H9 (cell line): ENCODE results near the gene PLEKHG5. TPM values are rescaled to one million over a fixed set of nuclear protein-coding genes. Genes with fewer than 3 reads are reported as not detected.

Source experiments
- DNase-seq: peaks from one replicate; pipeline ENCODE4 v3.0.0-alpha.2; 2017
- H2AFZ ChIP-seq: one replicate; pipeline ENCODE4 v1.6.1; 2013; ENCODE audit warnings: mild to moderate bottlenecking, low read length, control low read depth, moderate library complexity
- H2AK5ac ChIP-seq: 2 replicates; pipeline ENCODE4 v1.6.1; 2013; ENCODE audit warnings: low read length, control low read depth, mixed read lengths; ENCODE audit not compliant: insufficient read length
- H2BK120ac ChIP-seq: one replicate; pipeline ENCODE4 v1.6.1; 2013; ENCODE audit warnings: low read depth, mild to moderate bottlenecking, low read length, control low read depth, inconsistent platforms; ENCODE audit not compliant: poor library complexity, severe bottlenecking
- H2BK12ac ChIP-seq: 2 replicates; pipeline ENCODE4 v1.6.1; 2013; ENCODE audit warnings: low read length, control low read depth, mixed read lengths, low read depth; ENCODE audit not compliant: insufficient read length
- H2BK15ac ChIP-seq: 2 replicates; pipeline ENCODE4 v1.6.1; 2013; ENCODE audit warnings: low read depth, low read length, control low read depth
- H2BK20ac ChIP-seq: one replicate; pipeline ENCODE4 v1.6.1; 2013; ENCODE audit warnings: low read depth, mild to moderate bottlenecking, low read length, control low read depth, inconsistent platforms; ENCODE audit not compliant: poor library complexity, severe bottlenecking
- H2BK5ac ChIP-seq: 2 replicates; pipeline ENCODE4 v1.6.1; 2013; ENCODE audit warnings: low read length, control low read depth, mixed read lengths; ENCODE audit not compliant: insufficient read length
- H3K14ac ChIP-seq: 2 replicates; pipeline ENCODE4 v1.6.1; 2013; ENCODE audit warnings: low read length, control low read depth; ENCODE audit not compliant: insufficient read depth
- H3K18ac ChIP-seq: 2 replicates; pipeline ENCODE4 v1.6.1; 2013; ENCODE audit warnings: low read depth, mild to moderate bottlenecking, mixed read lengths, low read length, control low read depth; ENCODE audit not compliant: insufficient read length
- H3K23ac ChIP-seq: 2 replicates; pipeline ENCODE4 v1.6.1; 2013; ENCODE audit warnings: low read length, control low read depth, mixed read lengths, low read depth; ENCODE audit not compliant: insufficient read length
- H3K23me2 ChIP-seq: 2 replicates; pipeline ENCODE4 v1.6.1; 2013; ENCODE audit warnings: low read depth, mild to moderate bottlenecking, mixed read lengths, low read length, control low read depth; ENCODE audit not compliant: insufficient read length, poor library complexity, severe bottlenecking
- H3K27ac ChIP-seq: 2 replicates; pipeline ENCODE4 v1.5.1; 2013; ENCODE audit warnings: low read length, control low read depth, mixed read lengths, low read depth; ENCODE audit not compliant: insufficient read length
- H3K27me3 ChIP-seq: 2 replicates; pipeline ENCODE4 v1.6.1; 2013; ENCODE audit warnings: low read length, control low read depth, inconsistent platforms; ENCODE audit not compliant: insufficient read depth
- H3K4ac ChIP-seq: 2 replicates; pipeline ENCODE4 v1.6.1; 2013; ENCODE audit warnings: low read depth, mild to moderate bottlenecking, control low read depth, inconsistent platforms, low read length, moderate library complexity
- H3K4me1 ChIP-seq: 2 replicates; pipeline ENCODE4 v1.6.1; 2013; ENCODE audit warnings: low read length, control low read depth, inconsistent platforms; ENCODE audit not compliant: insufficient read depth
- H3K4me2 ChIP-seq: 2 replicates; pipeline ENCODE4 v1.6.1; 2013; ENCODE audit warnings: low read length, control low read depth, mixed read lengths; ENCODE audit not compliant: insufficient read length, insufficient read depth
- H3K56ac ChIP-seq: 2 replicates; pipeline ENCODE4 v1.6.1; 2013; ENCODE audit warnings: low read depth, mild to moderate bottlenecking, mixed read lengths, low read length, control low read depth; ENCODE audit not compliant: insufficient read length
- H3K79me1 ChIP-seq: 2 replicates; pipeline ENCODE4 v1.6.1; 2013; ENCODE audit warnings: low read depth, mild to moderate bottlenecking, moderate library complexity, low read length, control low read depth, inconsistent platforms; ENCODE audit not compliant: insufficient read depth, poor library complexity, severe bottlenecking
- H3K79me2 ChIP-seq: 2 replicates; pipeline ENCODE4 v1.6.1; 2013; ENCODE audit warnings: low read length, control low read depth, inconsistent platforms; ENCODE audit not compliant: insufficient read depth
- H3K9ac ChIP-seq: 2 replicates; pipeline ENCODE4 v1.6.1; 2013; ENCODE audit warnings: low read length, control low read depth, mixed read lengths; ENCODE audit not compliant: insufficient read length; ENCODE audit errors: extremely low read depth
- H3K9me3 ChIP-seq: one replicate; pipeline ENCODE4 v1.6.1; 2013; ENCODE audit warnings: low read depth, low read length, inconsistent platforms; ENCODE audit not compliant: control insufficient read depth
- H3T11ph ChIP-seq: one replicate; pipeline ENCODE4 v1.6.1; 2013; ENCODE audit warnings: mild to moderate bottlenecking, low read length, control low read depth, inconsistent platforms
- H4K20me1 ChIP-seq: one replicate; pipeline ENCODE4 v1.6.1; 2013; ENCODE audit not compliant: control insufficient read depth, insufficient read length, insufficient read depth
- H4K5ac ChIP-seq: 2 replicates; pipeline ENCODE4 v1.6.1; 2013; ENCODE audit warnings: low read depth, mild to moderate bottlenecking, mixed read lengths, low read length, control low read depth; ENCODE audit not compliant: insufficient read length
- H4K8ac ChIP-seq: replicated peaks from 2 replicates; pipeline ENCODE4 v1.6.1; 2013; ENCODE audit warnings: low read length, control low read depth, mixed read lengths, low read depth; ENCODE audit not compliant: insufficient read length
- H4K91ac ChIP-seq: 2 replicates; pipeline ENCODE4 v1.6.1; 2013; ENCODE audit warnings: low read depth, mild to moderate bottlenecking, moderate library complexity, mixed read lengths, low read length, control low read depth; ENCODE audit not compliant: insufficient read length
- H3K27ac Mint-ChIP-seq, 3 experiments: 2 replicates in 2 of 3; 3 replicates in 1 of 3; pipeline ENCODE4 v1.8.0; 2020 to 2021; ENCODE audit warnings: mixed read lengths in 3 of 3, mild to moderate bottlenecking in 1 of 3, moderate library complexity in 1 of 3
- H3K27me3 Mint-ChIP-seq: 2 replicates; pipeline ENCODE4 v1.8.0; 2021; ENCODE audit warnings: low read depth, mild to moderate bottlenecking, moderate library complexity, mixed read lengths
- H3K36me3 Mint-ChIP-seq, 3 experiments: 2 replicates in 2 of 3; 3 replicates in 1 of 3; pipeline ENCODE4 v1.8.0; 2020 to 2021; ENCODE audit warnings: low read depth in 3 of 3, mixed read lengths in 3 of 3; ENCODE audit not compliant: insufficient read depth in 1 of 3
- H3K4me1 Mint-ChIP-seq, 2 experiments: 2 replicates each; pipeline ENCODE4 v1.8.0; 2020; ENCODE audit warnings: mixed read lengths in 2 of 2
- H3K4me3 Mint-ChIP-seq, 2 experiments: 2 replicates in 1 of 2; 3 replicates in 1 of 2; pipeline ENCODE4 v1.8.0; 2020 to 2021; ENCODE audit warnings: mild to moderate bottlenecking in 2 of 2, mixed read lengths in 2 of 2, moderate library complexity in 1 of 2
- H3K9me3 Mint-ChIP-seq, 2 experiments: 2 replicates in 1 of 2; 3 replicates in 1 of 2; pipeline ENCODE4 v1.8.0; 2020; ENCODE audit warnings: mild to moderate bottlenecking in 2 of 2, mixed read lengths in 2 of 2, moderate library complexity in 1 of 2
- CTCF ChIP-seq: fragments of 200-600 bp; sonication (generic); conservative IDR thresholded peaks from 3 replicates; pipeline ENCODE4 v1.8.0; 2021; ENCODE audit warnings: antibody characterized with exemption, mild to moderate bottlenecking
- WGBS: extraction: QIAGEN DNeasy Blood & Tissue Kit; methylation state at CpG from one replicate; pipeline ENCODE4 v1.1.7; 2013; ENCODE audit warnings: missing lambda C conversion rate, low lambda C conversion rate, mixed read lengths; ENCODE audit not compliant: insufficient read length; ENCODE audit errors: extremely low coverage; 5-methylcytosine and 5-hydroxymethylcytosine counted together
- total RNA-seq: library from RNA; stranded (reverse); gene quantifications from 2 replicates; pipeline ENCODE4 v1.2.1, GENCODE V29; 2021

PLEKHG5 gene
- total RNA-seq, 1 experiment from 2014 or later: 22.3 TPM

DNA sequence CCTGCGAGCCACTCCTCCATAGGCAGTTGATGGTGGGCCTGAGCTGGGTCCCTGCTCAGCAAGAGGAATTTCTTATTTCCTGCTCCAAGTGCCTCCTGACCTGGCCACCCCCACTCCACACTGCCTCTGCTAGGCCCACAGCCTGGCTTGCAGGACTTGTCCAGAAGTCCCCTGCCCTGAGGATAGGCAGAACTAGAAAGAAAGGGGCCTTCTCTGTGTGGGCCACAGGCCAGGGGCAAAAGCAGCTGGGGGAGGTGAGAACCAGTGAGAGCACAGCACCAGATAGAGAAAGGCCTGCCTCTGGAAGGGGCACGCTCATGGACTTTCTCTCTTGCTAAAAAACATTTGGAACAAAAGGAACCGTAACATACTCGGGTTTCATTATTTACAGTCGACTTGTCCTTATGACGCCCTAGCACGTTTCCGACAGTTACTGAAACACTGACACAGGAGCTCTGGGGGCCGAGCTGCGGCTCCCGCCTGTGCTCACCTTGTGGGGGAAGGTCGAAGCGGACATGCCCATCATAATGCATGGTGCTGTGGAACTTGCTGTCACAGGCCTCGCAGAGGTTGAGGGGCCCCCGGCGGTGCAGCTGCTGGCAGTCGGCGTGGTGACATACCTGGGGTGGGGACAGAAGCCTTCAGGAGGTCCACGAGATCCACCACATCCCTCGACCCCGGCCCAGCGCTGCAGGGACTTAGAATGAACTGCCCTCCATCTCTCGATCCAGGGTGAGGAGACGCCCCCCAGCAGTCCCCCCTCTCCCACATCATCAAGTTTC, 14.2 kb downstream of the PLEKHG5 start:
- Histone ChIP-seq H3K4me2 (no peak overlapping the region), H4K5ac (no peak overlapping the region), H2AFZ (no peak overlapping the region), H3T11ph (no peak overlapping the region), H3K56ac (no peak overlapping the region), H2BK120ac (no peak overlapping the region), H3K9me3 (no peaks in the 10 kb centered on the region), H3K27me3 (no peaks in the 10 kb centered on the region), H3K14ac (no peak overlapping the region), H2BK5ac (no peak overlapping the region), H4K20me1 (no peaks in the 10 kb centered on the region), H2BK15ac (no peak overlapping the region), H3K27ac (no peak overlapping the region), H4K91ac (no peak overlapping the region), H4K8ac (no peak overlapping the region), H3K4me1 (peaks cover 3% of the 10 kb centered on the region; the same call in 1 of the 2 replicates), H2AK5ac (no peak overlapping the region), H3K23ac (no peak overlapping the region), H3K4ac (no peak overlapping the region), H3K23me2 (no peaks in the 10 kb centered on the region), H2BK20ac (no peak overlapping the region), H3K9ac (no peak overlapping the region), H2BK12ac (no peak overlapping the region), H3K79me2 (no peaks in the 10 kb centered on the region), H3K79me1 (no peaks in the 10 kb centered on the region), H3K18ac (no peak overlapping the region)
- H3K4me3 Mint-ChIP-seq: no peak overlapping the region
- no peak for DNase-seq
- peaks cover 9 to 11% (median 9%) of the 10 kb centered on the region in 3 experiments; a peak in 6 of 7 replicates for H3K36me3 Mint-ChIP-seq
- WGBS: no CpG with 5 or more reads among the region's 24 CpGs
- no peaks in the 10 kb centered on the region for H3K27me3 Mint-ChIP-seq
- no peak for TF ChIP-seq CTCF
- H3K4me1 Mint-ChIP-seq: peaks cover 20 to 36% of the 10 kb centered on the region in 2 experiments
- no peaks in the 10 kb centered on the region; a peak in 1 of 5 replicates for H3K9me3 Mint-ChIP-seq
- peak overlapping the region in 1 of 3 experiments; percentile 81; a peak in 2 of 7 replicates for H3K27ac Mint-ChIP-seq
